Limb (tissue), 2 donors: ENCODE results near the gene DPYSL5.
"Not testable (repeated sequence)": the region's sequence is repeated elsewhere in the genome, so short reads cannot be mapped to it uniquely, and the experiment has no call there.

ENCODE experiments used
- DNase-seq, 2 donors: peaks; one replicate each; pipeline ENCODE4 v3.0.0-alpha.2; 2016; ENCODE audit errors: extremely low spot score in 2 of 2

The DPYSL5 gene, protein sequence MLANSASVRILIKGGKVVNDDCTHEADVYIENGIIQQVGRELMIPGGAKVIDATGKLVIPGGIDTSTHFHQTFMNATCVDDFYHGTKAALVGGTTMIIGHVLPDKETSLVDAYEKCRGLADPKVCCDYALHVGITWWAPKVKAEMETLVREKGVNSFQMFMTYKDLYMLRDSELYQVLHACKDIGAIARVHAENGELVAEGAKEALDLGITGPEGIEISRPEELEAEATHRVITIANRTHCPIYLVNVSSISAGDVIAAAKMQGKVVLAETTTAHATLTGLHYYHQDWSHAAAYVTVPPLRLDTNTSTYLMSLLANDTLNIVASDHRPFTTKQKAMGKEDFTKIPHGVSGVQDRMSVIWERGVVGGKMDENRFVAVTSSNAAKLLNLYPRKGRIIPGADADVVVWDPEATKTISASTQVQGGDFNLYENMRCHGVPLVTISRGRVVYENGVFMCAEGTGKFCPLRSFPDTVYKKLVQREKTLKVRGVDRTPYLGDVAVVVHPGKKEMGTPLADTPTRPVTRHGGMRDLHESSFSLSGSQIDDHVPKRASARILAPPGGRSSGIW

DNA sequence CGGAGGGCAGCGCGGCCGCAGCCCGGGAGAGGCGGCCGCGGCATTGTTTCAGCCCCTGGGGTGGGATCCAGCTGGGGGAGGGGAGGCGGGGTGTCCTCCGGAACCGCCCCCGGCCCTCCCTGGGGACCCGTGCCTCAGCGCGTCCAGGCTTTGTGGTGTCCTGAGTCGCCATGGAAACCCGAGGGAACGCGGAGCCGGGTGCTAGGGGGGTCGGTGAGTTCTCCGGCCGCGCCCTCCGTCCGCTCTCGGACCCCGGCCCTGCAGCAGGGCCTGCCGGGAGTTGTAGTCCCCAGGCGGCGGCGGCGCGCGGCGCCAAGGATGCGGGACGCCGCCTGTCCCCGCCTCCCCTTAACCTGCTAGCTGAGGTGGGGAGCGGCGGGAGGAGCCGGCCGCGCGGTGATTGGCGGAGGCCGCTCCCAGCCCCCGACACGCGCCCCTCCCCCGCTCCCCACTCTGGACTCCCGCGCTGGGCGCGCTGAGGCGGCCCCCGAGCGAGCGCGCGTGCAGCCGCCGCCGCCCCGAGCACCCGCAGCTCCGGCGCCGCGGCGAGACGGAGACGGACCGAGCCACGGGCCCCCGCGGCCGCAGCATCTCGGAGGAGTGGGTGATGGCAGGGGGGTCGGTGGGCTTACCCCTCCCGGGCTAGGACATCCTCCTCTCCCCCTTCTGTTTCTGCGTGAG is at the start of gene DPYSL5:
Gene DPYSL5 (plus strand): TSS at position 478 of the 681 bp plus-strand sequence. CDS start 50,368 bp downstream, outside the sequence.
- peak in 1 of 2 donors; percentile 85 for DNase-seq

DNA sequence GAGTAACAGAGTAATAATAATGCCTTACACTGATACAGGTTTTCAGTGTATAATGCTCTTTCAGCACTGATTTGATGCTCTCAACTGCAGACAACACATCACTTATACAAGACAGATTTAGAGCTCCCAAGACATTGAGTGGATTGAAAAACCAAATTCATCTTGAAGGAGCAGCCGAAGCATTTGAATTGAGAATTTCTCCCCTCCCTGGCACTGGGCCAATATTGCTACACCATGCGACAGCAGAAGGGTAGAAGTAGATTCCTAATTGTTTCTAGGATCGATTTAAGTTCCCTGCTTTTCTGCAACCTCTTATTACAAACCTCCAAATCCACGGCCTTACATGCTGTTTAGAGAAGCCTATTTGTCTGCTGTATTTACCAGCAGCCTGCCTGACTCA is 46.6 kb upstream of the DPYSL5 start:
- peak in 1 of 2 donors; percentile 39 for DNase-seq

DNA sequence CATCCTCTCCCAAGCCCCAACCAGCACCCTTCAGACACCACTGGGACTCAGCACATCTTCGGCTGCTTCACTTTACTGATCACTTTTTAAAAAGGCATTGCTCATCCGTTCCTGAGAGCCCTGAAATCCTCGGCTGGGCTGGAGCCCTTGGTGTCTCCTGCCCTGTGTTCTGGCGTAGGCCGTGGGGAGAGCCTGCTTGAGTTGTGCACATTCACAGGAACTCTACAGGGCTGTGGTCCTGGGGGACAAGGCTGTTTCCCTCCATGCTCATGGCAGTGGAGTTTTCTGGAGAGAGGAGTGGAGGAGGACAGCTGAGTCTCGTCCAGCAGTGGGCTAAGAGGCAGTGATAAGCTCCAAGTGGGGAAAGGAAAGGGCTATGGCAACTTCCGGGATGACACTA is 46.1 kb upstream of the DPYSL5 start:
- no peak for DNase-seq

DNA sequence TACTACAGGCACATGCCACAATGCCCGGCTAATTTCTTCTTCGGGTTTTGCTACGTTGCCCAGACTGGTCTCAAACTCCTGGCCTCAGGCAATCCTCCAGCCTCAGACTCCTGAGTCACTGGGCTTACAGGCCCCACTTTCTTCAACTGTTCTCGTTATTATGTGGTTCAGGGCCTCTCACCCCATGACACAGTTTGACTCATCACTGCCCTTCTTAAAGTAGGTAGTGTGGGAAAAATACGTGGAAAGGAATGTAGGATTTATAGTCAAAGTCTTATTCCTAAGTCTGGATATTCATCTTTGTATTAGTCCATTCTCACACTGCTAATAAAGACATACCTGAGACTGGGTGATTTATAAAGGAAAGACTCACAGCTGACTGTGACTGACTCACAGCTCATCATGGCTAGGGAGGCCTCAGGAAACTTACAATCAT is 42.7 kb upstream of the DPYSL5 start:
- DNase-seq, result no peak

DNA sequence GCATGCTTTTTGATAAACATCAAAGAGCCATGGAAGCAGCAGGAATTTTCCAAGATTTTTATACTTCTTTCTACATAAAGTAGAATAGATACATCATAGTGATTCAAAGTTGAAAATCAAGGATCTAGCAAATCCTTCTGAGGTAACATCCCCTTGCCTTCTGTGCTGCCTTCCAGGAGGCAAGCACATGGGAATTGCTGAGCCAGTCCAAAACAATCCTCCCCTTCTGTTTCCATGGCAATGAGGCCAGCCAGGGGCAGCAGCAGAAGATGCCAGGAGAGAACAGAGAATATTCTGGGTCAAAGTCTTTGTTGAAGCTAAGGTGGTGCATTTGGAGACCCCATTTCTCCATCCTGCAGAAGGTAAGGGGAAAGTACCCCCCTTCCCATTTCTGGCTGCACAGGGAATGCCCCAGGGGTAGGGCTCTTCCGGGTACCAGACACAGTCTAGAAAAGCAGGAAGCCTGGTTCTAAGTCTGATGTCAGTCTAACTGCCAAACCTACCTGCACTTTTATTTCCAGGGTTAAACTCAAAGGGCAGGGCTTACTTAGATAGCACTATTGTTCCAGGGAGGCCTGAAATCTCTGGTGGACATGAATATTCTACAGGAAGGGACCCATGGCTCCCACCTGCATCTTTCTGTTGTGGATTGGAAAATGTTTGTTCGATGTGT is 40.0 kb upstream of the DPYSL5 start:
- no peak for DNase-seq

DNA sequence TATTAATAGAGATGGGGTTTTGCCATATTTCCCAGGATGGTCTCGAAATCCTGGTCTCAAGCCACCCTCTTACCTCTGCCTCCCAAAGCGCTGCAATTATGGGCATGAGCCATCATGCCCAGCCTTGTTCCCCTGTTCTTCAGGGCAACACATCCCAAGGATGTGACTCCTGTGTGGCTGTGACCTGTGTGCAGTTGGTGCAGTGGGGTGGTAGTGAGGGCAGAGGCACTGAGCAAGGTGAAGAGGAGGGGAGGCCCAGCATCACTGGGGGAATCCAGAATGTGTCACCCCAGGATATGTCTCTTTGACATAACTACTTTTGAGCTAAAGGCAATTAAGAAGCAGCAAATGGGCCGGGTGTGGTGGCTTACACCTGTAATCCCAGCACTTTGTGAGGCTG is 38.7 kb upstream of the DPYSL5 start:
- no peak for DNase-seq

DNA sequence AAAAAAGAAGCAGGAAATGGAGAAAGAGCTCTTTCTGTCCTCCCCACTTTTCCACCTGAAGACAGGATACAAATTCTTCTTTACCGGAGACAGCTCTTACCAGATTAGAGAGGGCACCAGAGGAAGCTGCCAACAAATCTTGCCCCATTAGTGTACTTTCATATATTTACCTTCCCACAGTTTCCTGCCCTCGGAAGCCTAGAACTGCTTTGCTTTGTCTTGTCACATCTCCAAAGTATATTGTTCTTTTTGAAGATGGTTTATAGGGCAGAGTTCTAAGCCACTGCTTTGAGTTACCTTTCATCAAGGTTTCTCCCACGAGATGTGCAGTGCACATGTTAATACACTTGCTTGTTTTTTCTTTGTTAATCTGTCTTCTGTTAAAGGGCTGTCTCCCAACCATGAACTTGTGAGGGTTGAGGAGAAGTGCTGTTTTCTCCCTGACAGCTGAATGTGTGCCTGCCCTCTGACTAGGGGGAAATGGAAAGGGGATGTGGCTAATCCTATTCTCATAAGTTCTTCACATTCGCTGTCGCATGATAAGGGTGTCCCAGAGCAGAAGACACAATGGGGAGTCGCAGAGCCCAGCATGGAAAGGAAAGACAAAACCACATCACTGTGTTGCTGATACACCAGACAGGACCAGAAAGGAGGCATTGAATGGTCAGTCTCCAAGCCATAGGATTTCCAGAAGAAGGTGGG is 37.9 kb upstream of the DPYSL5 start:
- no peak for DNase-seq

DNA sequence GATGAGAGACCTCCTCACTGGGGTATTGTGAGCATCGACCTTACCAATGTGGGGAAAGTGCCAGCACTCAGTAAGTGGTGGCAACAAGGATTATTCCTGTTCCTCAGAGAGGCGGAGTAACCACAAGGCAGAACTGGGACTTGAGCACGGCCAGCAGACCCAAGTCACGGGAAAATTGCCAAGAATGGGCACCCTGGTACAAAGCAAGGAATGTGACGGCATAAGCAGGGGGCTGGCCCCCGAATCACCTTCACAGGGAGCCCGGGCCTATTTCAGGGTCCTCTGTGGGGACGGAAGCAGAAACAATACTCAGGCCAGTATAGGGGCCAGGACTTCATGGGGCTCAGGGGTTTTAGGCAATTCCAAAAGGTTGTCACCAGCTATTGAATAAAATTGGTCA is 36.7 kb upstream of the DPYSL5 start:
- DNase-seq, result no peak

DNA sequence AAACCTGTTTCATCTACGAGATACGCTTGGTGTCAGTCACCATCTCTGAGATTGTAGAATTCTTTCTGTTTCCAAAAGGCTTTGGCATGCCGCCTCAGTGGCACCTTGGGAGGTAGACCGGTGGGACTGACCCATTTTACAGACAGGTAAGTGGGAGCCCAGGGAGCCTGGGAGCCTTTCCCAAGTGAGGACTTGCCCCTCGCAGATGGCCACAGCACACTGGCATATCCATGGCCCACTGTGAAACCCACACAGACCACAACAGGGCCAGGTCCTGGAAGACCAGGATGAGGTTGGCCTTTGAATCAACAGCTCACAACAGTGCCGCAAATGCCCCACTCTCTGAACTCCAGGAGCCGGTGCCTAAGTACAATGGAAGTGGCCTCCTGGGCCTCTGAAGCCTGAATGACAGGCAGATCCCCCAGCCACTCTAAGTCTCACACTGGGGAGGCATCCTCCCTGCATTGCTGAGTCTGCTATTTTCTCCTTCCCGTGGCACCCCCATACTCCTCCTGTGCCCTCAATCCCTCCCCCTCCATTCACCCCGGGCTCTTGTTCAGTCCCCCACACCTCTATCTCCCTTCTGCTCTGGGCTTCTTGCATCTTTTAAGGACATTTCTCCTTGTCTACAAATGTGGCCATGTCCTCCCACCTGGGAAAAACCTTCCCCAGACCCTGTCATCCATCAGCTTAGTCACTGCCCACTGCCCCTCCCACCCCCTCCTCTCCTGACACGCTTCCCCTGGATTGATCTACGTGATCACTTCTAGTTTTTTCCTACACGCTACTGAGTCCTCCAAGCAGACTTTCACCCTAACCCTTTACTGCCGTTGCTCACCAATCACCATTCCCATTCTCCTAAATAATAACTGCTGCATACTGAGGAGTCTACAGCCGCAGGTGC is 35.9 kb upstream of the DPYSL5 start:
- DNase-seq, result no peak

DNA sequence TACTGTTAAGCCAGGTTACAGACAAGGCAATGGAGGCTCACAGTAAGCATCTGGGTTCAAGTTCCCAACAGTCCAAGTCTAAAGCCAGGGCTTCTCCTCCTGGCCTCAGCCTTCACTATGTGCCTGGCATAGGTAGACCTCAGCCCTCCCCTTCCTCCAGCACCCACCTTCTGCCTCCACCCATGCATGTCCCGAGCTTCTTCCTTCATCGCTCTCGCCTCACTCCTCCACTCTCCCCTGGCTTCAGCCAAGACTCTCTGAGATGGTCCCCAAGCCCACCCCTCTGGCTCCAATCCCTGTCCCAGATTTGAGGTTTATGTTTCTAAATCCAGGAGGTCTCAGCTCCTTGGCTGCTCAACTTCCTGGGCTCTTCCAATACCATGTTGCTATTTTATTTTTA is 35.2 kb upstream of the DPYSL5 start:
- DNase-seq, result no peak

DNA sequence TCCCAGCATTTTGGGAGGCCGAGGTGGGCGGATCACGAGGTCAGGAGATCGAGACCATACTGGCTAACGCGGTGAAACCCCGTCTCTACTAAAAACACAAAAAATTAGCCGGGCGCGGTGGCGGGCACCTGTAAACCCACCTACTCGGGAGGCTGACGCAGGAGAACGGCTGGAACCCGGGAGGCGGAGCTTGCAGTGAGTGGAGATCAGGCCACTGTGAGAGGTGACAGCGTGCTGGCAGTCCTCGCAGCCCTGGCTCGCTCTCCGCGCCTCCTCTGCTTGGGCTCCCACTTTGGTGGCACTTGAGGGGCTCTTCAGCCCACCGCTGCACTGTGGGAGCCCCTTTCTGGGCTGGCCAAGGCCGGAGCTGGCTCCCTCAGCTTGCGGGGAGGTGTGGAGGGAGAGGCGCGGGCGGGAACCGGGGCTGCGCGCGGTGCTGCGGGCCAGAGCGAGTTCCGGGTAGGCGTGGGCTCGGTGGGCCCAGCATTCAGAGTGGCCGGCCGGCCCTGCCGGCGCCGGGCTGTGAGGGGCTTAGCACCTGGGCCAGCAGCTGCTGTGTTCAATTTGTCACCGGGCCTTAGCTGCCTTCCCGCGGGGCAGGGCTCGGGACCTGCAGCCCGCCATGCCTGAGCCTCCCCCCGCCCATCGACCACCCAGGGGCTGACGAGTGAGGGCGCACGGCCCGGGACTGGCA is 33.7 kb upstream of the DPYSL5 start:
- not testable (repeated sequence) for DNase-seq

DNA sequence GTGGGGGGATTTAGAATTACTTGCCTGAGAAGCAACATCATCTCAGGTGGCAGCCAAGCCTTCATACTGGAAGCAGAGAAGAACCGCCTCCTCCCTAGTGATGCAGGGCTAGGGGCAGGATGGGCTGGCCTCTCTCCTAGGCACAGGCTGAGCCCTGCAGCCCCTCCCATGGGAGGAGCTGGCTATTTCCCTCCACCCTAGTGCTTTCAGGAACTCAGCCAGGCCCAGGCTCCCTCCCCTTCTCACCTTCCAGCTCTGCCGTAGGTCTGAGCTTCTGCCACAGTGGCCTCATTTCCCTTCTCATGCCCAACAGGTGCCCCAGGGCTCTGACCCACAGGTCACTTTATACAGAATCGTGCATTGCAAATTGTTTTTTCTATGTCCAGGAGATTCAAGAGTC is 31.0 kb upstream of the DPYSL5 start:
- no peak for DNase-seq

DNA sequence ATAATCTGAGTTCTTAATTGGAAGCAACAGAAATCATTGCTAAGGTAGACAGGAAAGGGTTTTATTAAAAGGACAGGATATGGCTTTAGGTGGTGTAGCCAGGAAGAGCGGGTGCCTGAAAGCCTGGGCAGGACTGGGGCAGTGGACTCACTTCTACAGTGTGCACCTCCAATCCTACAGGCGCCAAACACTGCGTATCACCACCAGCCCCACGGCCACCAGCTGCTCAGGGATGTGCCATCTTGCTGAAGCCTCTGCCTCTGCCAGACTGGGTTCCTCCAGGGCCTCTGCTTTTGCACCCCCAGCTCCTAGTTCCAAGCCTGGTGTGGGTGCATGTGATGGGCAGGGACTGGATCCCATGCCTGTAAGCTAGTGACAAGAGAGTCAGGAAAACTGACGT is 29.7 kb upstream of the DPYSL5 start:
- no peak for DNase-seq

DNA sequence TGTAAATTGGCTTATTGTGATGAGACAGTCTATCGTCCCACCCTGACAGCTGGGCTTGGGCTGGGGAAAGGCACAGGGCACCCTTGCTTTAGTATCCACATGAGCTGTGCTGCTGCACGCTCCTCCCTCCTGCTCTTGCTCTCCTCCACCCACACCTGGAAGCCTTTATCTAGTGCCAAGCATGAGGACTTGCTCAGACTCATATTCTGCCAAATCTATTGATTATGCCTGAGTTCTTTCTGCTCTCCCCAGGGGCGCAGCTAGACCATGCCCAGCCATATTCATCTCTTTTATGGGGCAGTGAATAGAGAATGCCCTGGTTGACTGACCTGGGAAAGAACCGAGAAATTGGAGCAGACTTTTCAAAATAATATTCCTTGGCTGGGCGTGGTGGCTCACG is 29.0 kb upstream of the DPYSL5 start:
- no peak for DNase-seq

DNA sequence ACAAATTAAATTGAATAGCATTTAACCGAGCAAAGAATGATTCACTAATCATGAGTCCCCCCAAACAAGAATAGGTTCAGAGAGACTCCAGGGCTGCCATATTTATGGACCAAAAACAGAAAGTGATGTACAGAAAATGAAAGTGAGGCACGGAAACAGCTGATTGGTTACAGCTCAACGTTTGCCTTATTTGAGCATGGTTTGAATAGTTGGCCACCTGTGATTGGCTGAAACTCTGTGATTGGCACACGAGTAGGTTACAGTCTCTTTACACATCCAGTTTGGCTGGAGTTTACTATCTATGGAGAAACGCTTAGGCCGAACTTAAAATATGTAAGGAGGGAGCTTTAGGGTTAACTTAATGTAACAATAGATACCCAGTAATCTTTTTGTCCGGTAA is 27.0 kb upstream of the DPYSL5 start:
- DNase-seq, result no peak

DNA sequence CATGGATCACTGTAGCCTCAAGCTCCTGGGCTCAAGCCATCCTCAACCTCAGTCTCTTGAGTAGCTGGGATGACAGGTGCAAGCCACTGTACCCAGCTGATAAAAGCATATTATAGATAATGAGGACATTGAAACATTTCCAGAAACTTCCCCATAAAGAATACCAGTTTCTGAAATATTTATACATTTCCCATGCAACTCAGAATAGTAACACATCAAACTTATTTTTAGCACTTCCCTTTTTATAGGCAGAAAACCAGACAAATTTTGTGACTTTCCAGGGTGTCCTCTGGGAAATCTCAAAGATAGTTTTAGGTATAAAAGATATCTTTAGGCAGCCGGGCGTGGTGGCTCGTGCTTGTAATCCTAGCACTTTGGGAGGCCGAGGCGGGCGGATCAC is 25.1 kb upstream of the DPYSL5 start:
- no peak for DNase-seq

DNA sequence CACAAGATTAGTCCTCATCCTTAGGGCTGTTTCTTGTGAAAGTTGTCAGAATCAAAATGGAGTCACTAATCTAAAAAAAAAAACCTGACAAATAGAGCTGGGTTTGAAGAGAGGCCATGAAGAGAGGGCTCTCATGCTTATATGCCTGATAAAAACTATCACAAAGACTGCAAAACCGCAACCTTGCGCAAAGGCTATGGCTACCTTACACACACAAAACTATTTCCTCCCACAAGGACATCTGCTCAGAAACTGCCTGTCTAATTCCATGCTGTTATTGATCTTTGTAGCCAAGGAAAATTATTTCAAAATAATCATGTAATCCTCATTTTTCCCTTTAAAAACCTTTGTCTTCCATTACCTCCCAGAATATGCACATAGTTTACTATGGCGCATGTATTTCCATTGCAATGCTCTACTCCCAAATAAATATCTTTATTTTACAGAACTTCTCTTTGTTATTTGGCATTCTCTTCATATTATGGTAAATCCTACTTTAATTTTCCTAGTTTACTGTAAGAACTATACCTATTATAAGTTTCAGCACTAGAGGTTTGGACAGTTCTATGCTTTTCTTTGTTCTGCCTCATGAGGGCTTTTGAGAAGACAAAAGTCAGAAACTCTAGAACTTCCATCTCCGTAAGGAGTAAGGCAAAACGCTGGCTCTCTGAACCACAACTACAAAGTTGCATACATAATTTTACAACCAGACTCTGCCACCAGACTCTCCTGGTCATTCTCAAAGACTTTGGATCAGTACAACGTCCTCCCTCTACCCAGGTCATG is 9.6 kb upstream of the DPYSL5 start:
- DNase-seq, result peak in 1 of 2 donors; percentile 25

DNA sequence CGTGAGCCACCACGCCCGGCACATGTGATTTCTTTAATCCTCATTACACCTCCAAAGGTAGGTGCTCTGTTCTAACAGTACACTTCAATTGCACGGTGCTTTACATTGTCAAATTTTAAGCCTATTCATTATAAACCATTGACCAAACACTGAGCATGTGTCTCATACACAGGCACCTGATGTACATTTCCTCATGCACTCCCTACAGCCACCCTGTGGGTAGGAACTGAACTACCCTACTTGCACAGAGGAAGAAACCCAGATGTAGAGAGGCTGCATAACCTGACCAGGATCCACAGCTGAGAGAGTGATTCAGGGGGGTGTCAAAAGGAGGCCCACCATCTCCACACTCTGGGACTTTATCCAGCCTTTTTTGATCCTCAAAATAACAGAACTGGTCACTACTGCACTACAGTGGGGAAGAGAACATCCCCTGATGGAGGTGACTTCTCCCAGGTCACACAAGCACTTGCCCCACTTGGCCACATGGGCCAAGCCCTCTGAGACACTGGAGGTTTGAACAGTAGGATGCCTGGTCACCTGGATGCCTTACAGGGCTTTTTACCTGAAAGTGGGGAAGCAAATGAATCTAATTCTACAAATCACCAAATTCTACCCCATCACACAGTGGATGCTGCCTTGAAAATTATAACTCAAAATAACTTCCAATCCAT is 6.9 kb upstream of the DPYSL5 start:
- no peak for DNase-seq
